Nephron progenitor cell (in vitro differentiated cells): ENCODE data around the gene PCYT2.

ENCODE experiments used
- DNase-seq: peaks from one replicate; pipeline ENCODE4 v3.0.0; 2021
- H3K27ac Mint-ChIP-seq: 2 replicates; pipeline ENCODE4 v1.8.0; 2021; ENCODE audit warnings: mild to moderate bottlenecking, moderate library complexity, mixed read lengths
- H3K27me3 Mint-ChIP-seq: 2 replicates; pipeline ENCODE4 v1.8.0; 2021; ENCODE audit warnings: mild to moderate bottlenecking, low read depth, mixed read lengths; ENCODE audit not compliant: poor library complexity
- H3K36me3 Mint-ChIP-seq: 2 replicates; pipeline ENCODE4 v1.8.0; 2021; ENCODE audit warnings: low read depth, mixed read lengths
- H3K4me1 Mint-ChIP-seq: 2 replicates; pipeline ENCODE4 v1.8.0; 2021; ENCODE audit warnings: mixed read lengths
- H3K4me3 Mint-ChIP-seq: 2 replicates; pipeline ENCODE4 v1.8.0; 2021; ENCODE audit warnings: mild to moderate bottlenecking, moderate library complexity, mixed read lengths
- H3K9me3 Mint-ChIP-seq: 2 replicates; pipeline ENCODE4 v1.8.0; 2021; ENCODE audit warnings: mild to moderate bottlenecking, moderate library complexity, mixed read lengths
- CTCF ChIP-seq: fragments of 200-600 bp; sonication (generic); IDR thresholded peaks from 2 replicates; pipeline ENCODE4 v1.5.0; 2021; ENCODE audit warnings: antibody characterized with exemption

Gene PCYT2

GRCh38 chr17:81888105-81888987 lies 22.9 kb downstream of the PCYT2 start:
- TF ChIP-seq CTCF = no peak
- no peaks in the 10 kb centered on the region for H3K9me3 Mint-ChIP-seq
- no peaks in the 10 kb centered on the region for H3K27me3 Mint-ChIP-seq
- H3K4me3 Mint-ChIP-seq = peak overlapping the region; percentile 87
- no peak overlapping the region for H3K27ac Mint-ChIP-seq
- no peak for DNase-seq
- peaks cover 21% of the 10 kb centered on the region for H3K4me1 Mint-ChIP-seq
- H3K36me3 Mint-ChIP-seq = peaks cover 48% of the 10 kb centered on the region

GRCh38 chr17:81885869-81886548 lies 25.2 kb downstream of the PCYT2 start:
- Mint-ChIP-seq H3K4me3 (no peak overlapping the region), H3K9me3 (no peaks in the 10 kb centered on the region), H3K4me1 (peaks cover 21% of the 10 kb centered on the region), H3K27me3 (no peaks in the 10 kb centered on the region), H3K27ac (peak overlapping the region; percentile 42), H3K36me3 (peaks cover 64% of the 10 kb centered on the region)
- no peak for TF ChIP-seq CTCF
- DNase-seq = no peak

- H3K27ac Mint-ChIP-seq = peak overlapping the region; percentile 42
- no peak for DNase-seq
- no peaks in the 10 kb centered on the region for H3K9me3 Mint-ChIP-seq
- H3K27me3 Mint-ChIP-seq = no peaks in the 10 kb centered on the region
- H3K4me3 Mint-ChIP-seq = no peak overlapping the region
- no peak for TF ChIP-seq CTCF
- peaks cover 67% of the 10 kb centered on the region for H3K36me3 Mint-ChIP-seq
- H3K4me1 Mint-ChIP-seq = peaks cover 19% of the 10 kb centered on the region
These were observed 25.7 kb downstream of the PCYT2 start for GRCh38 chr17:81885454-81885853.

GRCh38 chr17:81884968-81885367 lies 26.2 kb downstream of the PCYT2 start:
- H3K4me3 Mint-ChIP-seq = no peak overlapping the region
- H3K9me3 Mint-ChIP-seq = no peaks in the 10 kb centered on the region
- no peaks in the 10 kb centered on the region for H3K27me3 Mint-ChIP-seq
- no peak for TF ChIP-seq CTCF
- DNase-seq = no peak
- peaks cover 14% of the 10 kb centered on the region for H3K4me1 Mint-ChIP-seq
- H3K36me3 Mint-ChIP-seq = peaks cover 71% of the 10 kb centered on the region
- H3K27ac Mint-ChIP-seq = peak overlapping the region; percentile 68

GRCh38 chr17:81884520-81884919 lies 26.7 kb downstream of the PCYT2 start:
- peak overlapping the region; percentile 68 for H3K27ac Mint-ChIP-seq
- H3K27me3 Mint-ChIP-seq = no peaks in the 10 kb centered on the region
- H3K9me3 Mint-ChIP-seq = no peaks in the 10 kb centered on the region
- TF ChIP-seq CTCF = no peak
- peaks cover 10% of the 10 kb centered on the region for H3K4me1 Mint-ChIP-seq
- no peak overlapping the region for H3K4me3 Mint-ChIP-seq
- DNase-seq = no peak
- H3K36me3 Mint-ChIP-seq = peaks cover 74% of the 10 kb centered on the region
